C1 segment of cervical spinal cord (tissue), 14 donors: Measurements from ENCODE around the gene WDR5.
A peak's percentile ranks its signal among the peaks of the same experiment; 100 is the strongest.
"Not testable (repeated sequence)": the region's sequence is repeated elsewhere in the genome, so short reads cannot be mapped to it uniquely, and the experiment has no call there.

Experiments
- DNase-seq, 14 donors: peaks; one replicate each; lab custom pipeline; 2025; lab: John Stamatoyannopoulos, UW

Gene WDR5

DNA sequence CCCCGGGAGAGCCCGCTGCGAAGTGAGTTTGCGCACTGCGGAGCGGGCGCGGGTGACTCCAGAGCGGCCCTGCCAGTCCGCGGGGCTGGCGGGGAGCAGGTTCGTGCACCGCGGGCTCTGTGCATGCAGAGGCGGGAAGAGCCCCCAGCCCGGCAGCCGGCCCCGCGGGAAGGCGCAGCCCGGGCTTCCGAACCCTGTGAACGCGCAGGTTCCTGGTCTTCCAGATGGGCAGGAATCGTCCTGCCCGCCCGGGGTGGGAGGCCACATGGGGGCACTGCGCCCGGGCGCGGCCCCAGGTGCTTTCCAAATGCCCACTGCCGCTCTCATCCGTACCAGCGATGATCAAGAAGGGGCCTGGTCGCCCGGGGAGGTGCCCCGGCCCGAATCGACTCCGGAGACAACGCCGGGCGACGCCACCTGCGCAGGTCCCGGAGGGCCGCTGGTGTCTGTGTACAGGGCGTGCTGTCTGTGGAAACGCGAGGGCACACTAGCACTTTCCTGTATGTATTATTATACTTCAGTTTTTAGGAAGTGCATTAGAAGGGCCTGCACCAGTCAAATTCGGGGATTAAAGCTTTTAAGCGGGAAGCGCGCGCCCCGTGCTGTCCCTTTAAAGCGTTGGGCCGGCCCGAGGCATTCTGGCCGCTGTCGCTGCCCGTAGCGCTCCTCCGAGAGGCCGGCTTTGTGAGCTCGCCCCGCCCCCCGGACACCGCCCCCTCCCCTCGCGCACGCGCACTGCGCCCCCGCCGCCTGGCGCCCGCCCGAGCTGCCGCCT lies at the start of gene WDR5:
Gene WDR5 (plus strand): TSS at position 740 of the 775 bp plus-strand sequence. CDS start 3,796 bp downstream, outside the sequence.
- peak in 13 of 14 donors; percentile 54 to 95 (median 86) for DNase-seq

GRCh38 chr9:134088063-134088725 lies 47.7 kb upstream of the WDR5 start:
- no peak for DNase-seq

DNA sequence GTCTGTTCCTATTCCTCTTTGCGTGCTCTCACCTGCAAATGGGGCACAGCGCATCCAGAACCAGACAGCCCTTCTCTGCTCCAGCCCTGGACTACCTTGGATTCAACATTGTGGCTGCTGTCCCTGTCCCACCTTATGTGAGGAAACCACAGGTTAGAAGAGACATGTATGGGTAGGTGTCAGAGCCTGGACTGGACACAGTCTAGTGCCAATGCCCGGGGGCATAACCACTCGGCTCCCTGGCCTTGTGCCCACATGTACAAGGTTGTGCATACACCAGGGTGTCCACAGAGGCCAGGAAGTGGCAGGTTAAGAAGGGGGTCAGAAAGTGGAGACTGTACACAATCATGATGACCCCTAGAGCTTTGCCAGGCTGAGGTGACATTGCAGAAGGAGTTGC lies 45.9 kb upstream of the WDR5 start:
- DNase-seq: no peak

DNA sequence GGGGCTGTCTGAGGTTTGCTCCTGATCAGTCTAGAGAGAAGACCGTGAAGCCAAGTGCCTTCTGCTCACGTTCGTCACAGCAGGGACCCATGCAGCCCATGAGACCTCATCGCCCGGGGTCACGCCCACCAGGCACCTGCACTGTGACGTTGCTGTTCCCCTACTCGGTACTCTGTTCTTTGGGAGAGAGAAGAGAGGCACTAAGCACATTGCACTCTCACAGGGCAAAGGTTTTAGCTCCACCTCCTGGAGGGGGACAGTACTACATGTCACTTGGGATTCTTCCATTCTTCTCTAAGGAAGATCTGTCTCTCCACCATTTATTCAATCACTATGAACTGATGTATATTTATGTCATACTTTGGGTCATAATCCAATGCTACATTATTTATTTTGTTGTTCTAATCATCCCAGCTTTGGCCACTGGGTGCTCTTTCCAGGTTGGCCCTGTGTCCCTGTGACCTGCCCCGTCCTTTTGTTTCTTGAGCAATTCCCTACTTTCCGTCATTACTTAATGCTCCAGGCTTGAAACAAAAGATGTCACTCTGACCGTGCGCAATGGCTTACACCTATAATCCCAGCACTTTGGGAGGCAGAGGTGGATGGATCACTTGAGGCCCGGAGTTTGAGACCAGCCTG lies 36.6 kb upstream of the WDR5 start:
- DNase-seq: peak in 1 of 14 donors; percentile 2

DNA sequence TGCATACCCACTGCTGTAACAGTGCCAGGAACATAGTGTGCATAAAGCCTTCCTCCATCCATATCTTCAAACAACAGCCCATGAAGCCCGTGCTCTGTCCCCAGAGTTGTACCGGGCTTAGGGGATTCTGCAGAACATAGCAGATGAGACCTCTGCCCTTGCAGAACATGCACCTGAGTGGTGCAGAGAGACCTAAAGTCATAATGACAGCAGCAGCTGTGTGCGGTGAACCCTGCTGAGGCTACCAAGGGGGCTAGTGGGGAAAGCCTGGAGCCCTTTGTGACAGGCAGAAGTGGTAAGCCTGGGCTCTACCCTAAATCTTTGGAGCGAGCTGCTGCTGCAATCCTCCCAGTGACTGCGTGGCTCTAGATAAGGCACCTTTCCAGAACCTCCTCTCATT lies 35.8 kb upstream of the WDR5 start:
- no peak for DNase-seq

DNA sequence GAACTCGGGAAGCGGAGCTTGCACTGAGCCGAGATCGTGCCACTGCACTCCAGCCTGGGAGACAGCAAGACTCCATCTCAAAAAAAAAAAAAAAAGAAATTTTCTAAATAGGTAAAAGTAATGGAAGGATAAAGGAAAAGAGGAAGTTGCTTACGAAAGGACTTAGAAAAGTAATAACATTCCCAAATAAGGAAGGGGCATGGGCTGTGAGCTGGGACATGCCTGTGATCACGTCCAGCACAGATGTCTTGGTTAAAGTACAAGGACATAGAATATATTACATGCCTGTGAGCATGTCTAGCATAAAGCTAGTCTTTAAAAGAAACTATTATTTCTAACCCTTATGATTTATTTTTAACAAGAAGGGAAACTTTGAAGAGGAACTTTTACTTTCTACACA lies 34.7 kb upstream of the WDR5 start:
- DNase-seq: not testable (repeated sequence)

DNA sequence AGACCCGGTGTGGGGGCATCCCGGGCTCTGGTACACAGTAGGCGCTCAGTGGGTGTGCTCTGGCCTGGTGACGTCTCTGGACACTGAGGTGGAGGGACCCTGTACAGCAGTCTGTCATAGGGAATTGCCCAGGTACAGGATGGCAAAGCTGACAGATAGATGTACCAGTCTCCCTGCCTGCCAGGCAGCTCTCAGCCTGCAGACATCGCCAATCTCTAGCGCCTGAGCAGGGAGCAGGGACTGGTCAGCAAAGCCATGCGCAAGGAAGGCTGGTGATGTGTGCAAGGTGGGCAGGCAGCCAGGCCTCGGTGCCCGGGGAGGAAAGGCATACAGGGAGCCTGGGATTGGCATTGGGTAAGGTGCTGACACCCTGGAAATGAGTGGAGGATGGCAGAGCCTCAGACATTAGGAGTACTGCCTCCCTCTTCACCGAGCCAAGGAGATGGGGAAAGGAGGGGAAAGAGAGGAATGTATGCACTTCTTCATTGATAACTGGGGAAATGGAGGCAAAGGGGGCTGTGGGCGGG lies 34.2 kb upstream of the WDR5 start:
- DNase-seq: no peak

DNA sequence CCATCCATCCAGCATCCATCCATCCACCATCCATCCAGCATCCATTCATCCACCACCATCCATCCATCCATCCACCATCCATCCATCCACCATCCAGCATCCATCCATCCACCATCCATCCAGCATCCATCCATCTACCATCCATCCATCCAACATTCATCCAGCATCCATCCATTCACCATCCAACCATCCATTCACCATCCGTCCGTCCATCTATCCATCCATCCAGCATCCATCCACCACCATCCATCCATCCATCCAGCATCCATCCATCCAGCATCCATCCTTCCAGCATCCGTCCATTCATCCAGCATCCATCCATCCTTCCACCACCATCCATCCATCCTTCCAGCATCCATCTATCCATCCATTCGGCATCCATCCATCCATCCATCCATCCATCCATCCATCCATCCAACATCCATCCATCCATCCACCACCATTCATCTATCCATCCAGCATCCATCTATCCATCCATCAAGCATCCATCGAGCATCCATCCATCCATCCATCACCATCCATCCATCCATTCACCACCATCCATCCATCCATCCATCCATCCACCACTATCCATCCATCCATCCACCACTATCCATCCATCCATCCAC lies 32.4 kb upstream of the WDR5 start:
- DNase-seq: no peak

GRCh38 chr9:134111064-134111463 lies 24.8 kb upstream of the WDR5 start:
- DNase-seq: no peak

DNA sequence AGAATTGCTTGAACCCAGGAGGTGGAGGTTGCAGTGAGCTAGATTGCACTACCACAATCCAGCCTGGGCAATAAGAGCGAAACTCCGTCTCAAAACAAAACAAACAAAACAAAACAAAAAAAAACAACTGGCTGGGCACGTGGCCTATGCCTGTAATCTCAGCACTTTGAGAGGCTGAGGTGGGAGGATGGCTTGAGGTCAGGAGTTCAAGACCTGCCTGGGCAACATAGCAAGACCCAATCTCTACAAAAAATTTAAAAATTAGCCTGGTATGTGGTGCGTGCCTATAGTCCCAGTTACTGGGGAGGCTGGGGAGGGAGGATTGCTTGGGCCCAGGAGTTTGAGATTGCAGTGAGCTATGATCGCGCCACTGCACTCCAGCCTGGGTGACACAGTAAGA lies 23.3 kb upstream of the WDR5 start:
- DNase-seq: no peak

GRCh38 chr9:134118972-134119371 lies 16.9 kb upstream of the WDR5 start:
- DNase-seq: not testable (repeated sequence)

DNA sequence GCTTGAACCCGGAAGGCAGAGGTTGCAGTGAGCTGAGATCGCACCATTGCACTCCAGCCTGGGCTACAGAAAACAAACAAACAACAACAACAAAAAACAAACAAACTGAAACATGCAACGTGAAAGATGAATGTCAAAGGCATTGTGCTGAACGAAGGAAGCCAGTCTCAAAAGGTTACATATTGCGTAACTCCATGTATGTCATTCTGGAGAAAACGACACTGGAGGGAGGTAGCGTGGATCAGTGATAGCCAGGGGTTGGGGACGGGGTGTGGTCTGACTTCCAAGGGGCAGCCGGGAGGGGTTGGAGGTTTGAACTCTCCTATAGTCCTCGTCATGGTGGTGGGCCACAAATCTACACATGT lies 12.1 kb upstream of the WDR5 start:
- DNase-seq: no peak

DNA sequence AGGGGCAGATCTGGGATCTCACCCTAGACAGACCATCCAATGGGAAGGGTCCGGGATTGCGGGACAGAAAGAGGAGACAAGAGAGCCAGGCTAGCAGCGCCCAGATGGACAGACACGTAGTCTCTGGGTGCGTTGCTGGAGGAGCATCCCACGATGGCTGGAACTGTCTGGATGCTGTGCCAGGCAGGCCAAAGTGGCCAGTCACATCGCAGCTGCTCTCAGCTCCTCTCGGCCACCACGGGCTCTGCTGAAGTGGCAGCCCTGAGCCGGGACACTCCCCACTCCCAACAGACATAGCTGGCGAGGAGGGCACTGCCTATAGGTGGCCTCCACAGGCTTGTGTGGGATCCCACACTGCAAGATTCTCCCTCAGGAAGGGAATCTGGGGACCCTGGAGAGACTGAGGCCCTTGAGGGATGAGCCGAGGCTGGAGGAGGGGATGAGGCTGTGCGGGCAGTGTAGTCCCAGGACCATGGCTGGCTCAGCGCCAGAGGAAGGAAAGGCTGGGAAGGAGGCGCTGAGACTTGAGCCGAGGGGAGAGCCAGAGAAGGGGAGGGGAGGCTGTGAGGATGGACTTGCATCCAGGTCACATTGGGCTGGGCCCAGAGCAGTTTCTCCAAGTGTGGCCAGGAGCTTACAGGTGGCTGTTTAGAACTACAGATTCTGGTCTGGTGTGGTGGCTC lies 10.3 kb upstream of the WDR5 start:
- no peak for DNase-seq

- DNase-seq: no peak
Measured at GRCh38 chr9:134126373-134126772, 9.5 kb upstream of the WDR5 start.

DNA sequence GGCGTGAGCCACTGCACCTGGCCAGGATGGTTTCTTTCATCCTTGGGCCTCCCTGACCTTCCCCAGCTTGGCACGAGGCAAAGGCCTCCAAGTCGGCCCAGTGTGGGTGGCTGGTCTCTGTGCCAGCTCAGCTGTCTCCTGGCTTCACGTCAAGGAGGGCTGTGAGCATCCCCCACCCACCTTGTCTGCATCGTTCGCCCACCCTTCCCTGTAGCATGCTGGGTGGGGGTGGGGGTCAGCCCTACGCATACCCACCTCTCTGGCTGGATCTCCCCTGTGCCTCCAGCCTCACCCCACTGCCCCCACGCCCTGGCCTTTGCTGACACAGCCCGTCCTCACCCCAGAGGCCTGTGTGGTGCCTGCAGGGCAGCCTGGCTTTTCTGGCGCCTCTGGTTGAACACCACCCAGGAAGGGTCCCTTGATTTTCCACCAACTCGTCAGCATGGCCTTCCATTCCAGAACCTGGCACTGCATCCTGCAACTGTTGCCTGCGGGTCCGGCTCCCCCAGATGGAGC lies 8.8 kb upstream of the WDR5 start:
- DNase-seq: no peak

DNA sequence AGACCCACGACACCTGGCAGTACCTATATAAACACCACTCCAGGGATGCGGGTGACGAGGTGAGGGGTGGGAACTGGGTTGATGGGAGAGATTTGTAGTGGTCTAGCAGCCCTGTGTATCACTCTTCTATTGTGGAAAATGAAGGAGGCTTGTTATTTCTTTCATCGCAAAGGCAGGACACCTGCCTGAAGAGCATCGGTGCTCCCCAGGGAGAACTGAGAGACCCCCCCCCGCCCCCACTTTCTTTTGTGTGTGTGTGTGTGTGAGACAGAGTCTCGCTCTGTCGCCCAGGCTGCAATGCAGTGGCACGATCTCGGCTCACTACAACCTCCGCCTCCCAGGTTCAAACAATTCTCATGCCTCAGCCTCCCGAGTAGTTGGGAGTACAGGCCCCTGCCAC lies 8.3 kb upstream of the WDR5 start:
- DNase-seq: no peak

DNA sequence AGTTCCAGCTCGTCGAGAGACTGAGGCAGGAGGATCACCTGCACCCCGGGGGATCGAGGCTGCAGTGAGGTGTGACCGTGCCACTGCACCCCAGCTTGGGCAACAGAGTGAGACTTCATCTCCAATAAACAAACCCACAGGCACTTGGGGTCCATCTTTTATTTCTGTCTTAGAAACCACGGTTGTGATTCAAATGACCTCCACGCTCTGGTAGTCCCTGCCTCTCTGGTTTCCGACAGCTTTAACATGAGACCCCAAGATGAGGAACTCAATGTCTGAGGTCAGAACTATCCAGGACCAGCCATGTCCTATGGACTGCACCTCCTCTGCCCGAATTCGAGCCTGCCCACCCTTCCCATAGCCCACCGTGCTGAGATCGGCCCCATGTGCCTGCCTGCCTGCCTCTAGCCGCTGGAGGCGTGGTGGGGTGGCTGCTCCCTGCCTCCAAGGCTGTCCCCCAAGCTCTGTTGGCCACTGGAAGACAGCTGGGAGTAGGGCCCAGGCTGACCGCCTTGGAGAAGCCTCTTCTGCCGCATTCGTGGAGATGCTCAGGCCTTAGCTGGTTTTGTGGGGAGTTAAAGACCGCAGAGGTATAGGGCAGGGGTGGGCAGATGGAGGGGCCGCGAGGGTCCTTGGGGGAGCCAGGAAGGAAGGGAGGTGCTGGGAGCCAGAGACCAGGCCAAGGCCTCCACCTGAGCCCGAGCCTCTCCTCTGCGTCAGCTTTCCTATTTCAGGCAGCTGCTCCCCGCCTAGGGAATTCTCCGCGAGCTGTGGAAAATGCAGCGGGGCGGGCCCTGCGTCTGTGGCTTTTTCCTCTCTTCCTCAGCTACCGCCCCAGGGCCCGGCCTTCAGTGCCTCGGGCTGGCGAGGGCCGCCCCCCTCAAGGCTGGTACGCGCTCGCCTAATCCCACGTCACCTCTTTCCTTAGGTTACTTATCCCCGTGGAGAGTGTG lies 6.9 kb upstream of the WDR5 start:
- DNase-seq: no peak

- DNase-seq: peak in 1 of 14 donors; percentile 11
Measured at GRCh38 chr9:134130503-134131375, 5.1 kb upstream of the WDR5 start.
